Testis (tissue), 2 donors: ENCODE data around the gene GPR17.

ENCODE experiments used
- CTCF ChIP-seq, 3 experiments: fragments of 450-650 bp in 2 of 3; fragments of 200-600 bp in 1 of 3; sonication (generic) in 1 of 3; IDR thresholded peaks; one replicate each; pipeline ENCODE4 v1.5.1; 2016 to 2019; ENCODE audit warnings: antibody characterized with exemption in 3 of 3, mild to moderate bottlenecking in 2 of 3, moderate library complexity in 1 of 3
- POLR2A ChIP-seq: fragments of 450-650 bp; IDR thresholded peaks from one replicate; pipeline ENCODE4 v1.6.1; 2017; ENCODE audit warnings: antibody characterized with exemption, mild to moderate bottlenecking, moderate library complexity

GRCh38 chr2:127657232-127657595 is 11.3 kb downstream of the GPR17 start:
- TF ChIP-seq CTCF (IDR thresholded peaks at IDR 0.05): no peak
- TF ChIP-seq POLR2A: no peak
